ENCODE data around the gene SLC2A1.

Gene SLC2A1

GRCh38 chr1:42979036-42979430 lies 20.4 kb upstream of the SLC2A1 start:
- 0 out of 2 replicates have a peak overlapping the region, but pooled peaks have one; percentile 18 for H3K4me3 ChIP-seq (ENCODE audit: low read depth, low read length)
- TF ChIP-seq, protein P1, sequence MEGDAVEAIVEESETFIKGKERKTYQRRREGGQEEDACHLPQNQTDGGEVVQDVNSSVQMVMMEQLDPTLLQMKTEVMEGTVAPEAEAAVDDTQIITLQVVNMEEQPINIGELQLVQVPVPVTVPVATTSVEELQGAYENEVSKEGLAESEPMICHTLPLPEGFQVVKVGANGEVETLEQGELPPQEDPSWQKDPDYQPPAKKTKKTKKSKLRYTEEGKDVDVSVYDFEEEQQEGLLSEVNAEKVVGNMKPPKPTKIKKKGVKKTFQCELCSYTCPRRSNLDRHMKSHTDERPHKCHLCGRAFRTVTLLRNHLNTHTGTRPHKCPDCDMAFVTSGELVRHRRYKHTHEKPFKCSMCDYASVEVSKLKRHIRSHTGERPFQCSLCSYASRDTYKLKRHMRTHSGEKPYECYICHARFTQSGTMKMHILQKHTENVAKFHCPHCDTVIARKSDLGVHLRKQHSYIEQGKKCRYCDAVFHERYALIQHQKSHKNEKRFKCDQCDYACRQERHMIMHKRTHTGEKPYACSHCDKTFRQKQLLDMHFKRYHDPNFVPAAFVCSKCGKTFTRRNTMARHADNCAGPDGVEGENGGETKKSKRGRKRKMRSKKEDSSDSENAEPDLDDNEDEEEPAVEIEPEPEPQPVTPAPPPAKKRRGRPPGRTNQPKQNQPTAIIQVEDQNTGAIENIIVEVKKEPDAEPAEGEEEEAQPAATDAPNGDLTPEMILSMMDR (IDR thresholded peaks at IDR 0.05; ENCODE audit: low read depth, low read length) = no peak

GRCh38 chr1:42978317-42979035 lies 19.8 kb upstream of the SLC2A1 start:
- H3K4me3 ChIP-seq (ENCODE audit: low read depth, low read length) = 0 out of 2 replicates have a peak overlapping the region, but pooled peaks have one; percentile 18
- TF ChIP-seq, protein P1 (IDR thresholded peaks at IDR 0.05; ENCODE audit: low read depth, low read length) = no peak

DNA sequence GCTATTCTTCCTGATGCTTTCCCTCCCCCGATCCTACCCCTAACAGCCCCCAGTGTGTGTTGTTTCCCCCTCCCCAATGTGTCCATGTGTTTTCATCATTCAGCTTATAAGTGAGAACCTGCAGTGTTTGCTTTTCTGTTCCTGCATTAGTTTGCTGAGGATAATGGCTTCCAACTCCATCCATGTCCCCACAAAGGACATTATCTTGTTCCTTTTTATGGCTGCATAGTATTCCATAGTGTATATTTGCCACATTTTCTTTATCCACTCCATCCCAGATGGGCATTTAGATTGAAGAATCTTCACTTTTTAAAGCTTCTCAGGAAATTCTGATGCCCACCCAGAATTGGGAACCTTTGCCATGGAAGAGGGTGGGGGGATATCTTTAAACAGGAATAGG lies 19.0 kb upstream of the SLC2A1 start:
- H3K4me3 ChIP-seq (ENCODE audit: low read depth, low read length) = no peak overlapping the region
- TF ChIP-seq, protein P1 (IDR thresholded peaks at IDR 0.05; ENCODE audit: low read depth, low read length) = no peak

DNA sequence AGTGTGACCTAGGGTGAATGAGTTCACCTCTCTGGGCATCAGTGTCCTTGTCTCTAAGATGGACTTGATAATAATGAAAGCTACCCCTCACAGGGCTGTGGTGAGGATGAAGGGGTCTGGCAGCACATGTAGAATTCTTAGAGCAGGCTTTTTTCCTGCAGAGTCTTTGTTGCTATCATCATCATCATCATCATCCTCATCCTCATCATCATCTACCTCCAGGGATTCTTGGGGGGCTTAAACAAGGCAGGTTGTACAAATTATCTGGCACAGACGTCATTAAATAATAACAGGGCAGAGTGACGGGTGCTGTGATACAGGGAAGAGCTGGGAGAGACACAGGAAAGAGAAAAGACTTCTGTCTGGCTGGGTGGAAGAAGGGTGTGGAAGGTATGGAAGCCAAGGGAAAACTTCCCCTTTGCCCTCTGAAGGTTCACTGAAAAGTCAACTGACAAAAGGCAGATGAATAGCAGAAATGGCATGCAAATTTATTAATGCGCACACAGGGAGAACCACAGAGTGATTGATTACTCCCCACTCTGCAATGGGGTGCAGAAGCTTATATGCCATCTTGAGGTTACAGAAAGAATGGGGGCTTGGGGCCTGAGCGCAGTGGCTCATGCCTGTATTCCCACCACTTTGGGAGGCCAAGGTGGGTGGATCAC lies 17.0 kb upstream of the SLC2A1 start:
- no peak overlapping the region for H3K4me3 ChIP-seq (ENCODE audit: low read depth, low read length)
- TF ChIP-seq, protein P1 (IDR thresholded peaks at IDR 0.05; ENCODE audit: low read depth, low read length) = no peak

DNA sequence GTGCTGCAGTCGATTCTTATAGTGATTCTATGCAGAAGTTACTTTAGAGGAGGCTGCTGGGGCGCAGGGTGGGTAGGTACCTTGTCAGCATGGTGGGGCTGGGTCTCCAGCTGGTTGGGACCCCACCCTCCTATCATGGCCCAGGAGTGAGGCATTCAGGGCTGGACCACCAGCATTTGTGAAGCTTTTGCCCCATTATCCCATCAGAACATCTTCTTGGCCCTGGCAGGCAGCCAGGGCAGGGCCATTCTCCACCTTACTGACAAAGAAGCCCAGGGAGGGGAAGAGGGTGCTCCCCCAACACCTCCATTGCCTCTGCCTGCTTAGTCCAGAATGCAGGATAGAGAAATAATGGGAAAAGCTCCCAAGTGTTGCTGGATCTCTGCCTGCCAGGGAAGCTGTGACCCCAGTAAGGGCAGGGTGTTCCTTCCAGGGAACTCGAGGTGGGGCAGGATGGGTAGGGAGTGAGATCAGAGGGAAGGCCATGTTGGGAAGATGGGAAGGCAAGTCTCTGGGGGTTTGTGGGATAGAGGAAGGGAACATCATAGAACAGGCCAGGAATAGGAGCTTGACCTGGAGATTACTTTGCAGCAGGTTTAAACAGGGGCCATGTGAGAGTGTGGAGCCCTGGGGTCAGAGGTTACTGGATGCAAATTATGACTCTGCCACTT lies 16.2 kb upstream of the SLC2A1 start:
- H3K4me3 ChIP-seq (ENCODE audit: low read depth, low read length) = no peak overlapping the region
- TF ChIP-seq, protein P1 (IDR thresholded peaks at IDR 0.05; ENCODE audit: low read depth, low read length) = no peak

GRCh38 chr1:42973799-42974198 lies 15.1 kb upstream of the SLC2A1 start:
- TF ChIP-seq, protein P1 (IDR thresholded peaks at IDR 0.05; ENCODE audit: low read depth, low read length) = no peak
- H3K4me3 ChIP-seq (ENCODE audit: low read depth, low read length) = no peak overlapping the region

DNA sequence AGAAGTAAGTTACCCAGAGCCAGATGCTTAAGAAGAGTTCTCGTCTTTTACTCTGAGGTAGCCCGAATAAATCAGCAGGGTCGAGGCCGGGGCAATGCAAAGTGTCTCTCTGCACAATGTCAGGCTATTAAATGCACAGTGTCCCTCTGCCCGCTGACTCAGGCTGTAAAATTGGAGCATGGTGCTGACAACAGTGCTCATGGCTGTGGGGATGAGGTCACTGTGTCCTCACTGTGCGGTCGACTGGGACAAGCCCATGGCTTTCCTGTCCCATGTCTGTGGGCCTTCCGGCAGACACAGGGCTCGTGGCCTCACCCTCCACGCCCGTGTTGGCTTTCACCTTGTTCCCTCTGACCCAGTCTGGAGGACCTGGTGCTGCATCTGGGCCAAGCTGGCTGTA lies 14.6 kb upstream of the SLC2A1 start:
- TF ChIP-seq, protein P1 (IDR thresholded peaks at IDR 0.05; ENCODE audit: low read depth, low read length) = no peak

More for the DNA sequence above, 14.6 kb upstream of the SLC2A1 start:
- no peak overlapping the region for H3K4me3 ChIP-seq (ENCODE audit: low read depth, low read length)

All from WI38 (cell line).